NCI-H187 (cell line): ENCODE measurements around the gene SLCO3A1.
"Not testable (repeated sequence)": the region's sequence is repeated elsewhere in the genome, so short reads cannot be mapped to it uniquely, and the experiment has no call there.

ENCODE experiments used
- DNase-seq, 2 experiments: peaks; one replicate each; lab custom pipeline; 2025; lab: John Stamatoyannopoulos, UW

The SLCO3A1 gene

DNA sequence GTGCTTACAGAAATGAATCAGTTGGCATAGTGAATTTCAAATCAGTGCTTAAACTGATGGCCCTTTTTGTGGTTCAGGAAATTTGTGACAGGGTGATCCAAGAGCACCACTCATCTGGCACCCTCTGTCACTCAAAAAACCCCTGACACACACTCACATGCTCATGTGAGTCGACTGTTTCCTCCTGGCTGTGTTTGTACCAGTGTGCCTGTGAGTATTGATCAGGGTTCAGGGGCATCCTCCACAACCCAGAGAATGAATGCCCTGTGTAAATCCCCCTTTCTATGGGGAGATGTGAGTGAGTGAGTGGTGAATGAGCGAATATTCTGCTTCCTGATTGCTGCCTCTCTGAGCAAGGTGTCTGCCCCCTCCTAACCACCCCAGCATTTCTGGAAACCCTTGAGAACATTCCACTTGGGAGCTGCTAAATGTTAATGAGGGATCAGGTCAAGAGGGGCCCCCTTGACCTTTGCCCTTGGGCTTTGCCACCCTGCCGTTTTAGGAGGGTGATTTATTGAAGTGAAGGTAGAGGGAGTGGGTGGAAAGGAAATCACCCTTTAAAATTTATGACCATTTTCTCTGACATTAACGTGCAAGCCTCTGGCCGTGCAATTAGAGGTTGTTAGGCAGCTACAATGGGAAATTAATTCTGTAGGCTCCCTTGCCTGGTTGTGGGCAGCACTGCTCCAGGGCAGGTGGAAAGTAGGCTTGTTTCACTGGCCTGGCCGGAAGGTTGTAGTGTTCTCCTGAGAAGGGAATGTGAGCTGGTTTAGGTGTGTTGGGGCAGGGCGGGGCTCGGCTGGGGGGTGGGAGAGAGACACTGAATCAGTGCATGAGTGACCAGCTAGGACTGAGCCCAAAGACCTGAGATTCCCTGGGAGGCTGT, 87.2 kb downstream of the SLCO3A1 start:
- DNase-seq, result no peak

DNA sequence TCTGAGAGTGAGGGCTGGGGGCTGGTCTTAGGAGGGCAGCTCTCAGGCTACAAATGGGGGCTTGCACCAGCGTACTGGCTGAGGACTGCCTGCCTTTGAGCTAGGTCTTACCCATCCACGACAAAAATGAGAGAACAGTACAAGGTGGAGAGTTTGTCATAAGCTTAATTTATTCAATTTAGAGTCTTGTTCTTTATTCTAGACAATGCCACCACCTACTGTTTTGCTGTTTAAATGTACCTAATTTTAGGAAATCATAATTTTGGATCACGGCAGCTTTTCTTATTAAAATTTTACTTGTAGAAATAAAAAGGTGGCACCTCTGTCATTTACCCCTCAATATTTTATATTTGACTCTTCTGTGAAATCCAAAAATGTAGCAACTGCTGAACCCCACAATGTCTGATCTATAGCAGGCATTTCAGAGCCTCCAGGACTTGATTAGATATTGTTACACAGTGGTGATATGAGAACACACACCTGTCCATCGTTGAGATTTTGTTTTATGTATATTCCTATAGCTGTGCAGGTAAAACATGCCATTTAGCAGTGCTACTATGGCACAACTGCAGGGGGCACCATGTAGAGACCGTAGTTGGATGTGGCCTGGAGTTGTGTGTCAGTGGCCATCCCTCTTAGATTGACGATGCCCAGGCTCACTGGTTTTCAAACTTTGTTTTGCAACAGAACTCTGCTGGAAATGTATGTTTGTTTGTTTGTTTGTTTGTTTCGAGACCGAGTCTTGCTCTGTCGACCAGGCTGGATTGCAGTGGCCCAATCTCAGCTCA, 88.6 kb downstream of the SLCO3A1 start:
- no peak for DNase-seq

DNA sequence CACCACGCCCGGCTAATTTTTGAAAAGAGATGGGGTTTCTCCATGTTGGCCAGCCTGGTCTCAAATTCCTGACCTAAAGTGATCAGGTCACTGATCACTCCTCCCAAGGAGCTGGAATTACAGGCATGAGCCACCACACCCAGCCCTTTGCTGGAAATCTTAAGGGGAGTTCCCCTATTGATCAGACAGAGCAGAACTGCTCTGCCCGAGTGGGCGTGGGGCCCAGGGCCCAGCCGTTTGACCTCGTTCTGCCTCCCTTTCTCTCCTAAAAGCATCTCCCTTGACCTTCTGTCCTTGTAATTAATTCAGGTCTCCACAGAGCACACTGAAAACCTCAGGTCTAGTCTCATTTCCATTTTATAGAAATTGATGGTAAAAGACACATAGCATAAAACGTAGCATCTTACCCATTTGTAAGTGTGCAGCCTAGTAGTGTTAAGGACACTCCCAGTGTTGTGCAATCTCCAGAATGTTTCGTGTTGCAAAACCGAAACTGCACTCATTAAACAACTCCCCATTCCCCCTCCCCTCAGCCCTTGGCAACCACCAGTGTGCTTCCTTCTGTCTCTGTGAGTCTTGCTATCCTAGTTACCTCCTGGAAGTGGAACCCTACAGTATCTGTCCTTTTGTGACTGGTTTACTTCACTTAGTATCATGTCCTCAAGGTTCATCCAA, 89.3 kb downstream of the SLCO3A1 start:
- no peak for DNase-seq

- no peak for DNase-seq
Observed at GRCh38 chr15:91944331-91944730, 90.8 kb downstream of the SLCO3A1 start.

GRCh38 chr15:91945385-91945784, 91.9 kb downstream of the SLCO3A1 start:
- DNase-seq, result no peak

- no peak for DNase-seq
Observed at GRCh38 chr15:91946075-91946474, 92.6 kb downstream of the SLCO3A1 start.

DNA sequence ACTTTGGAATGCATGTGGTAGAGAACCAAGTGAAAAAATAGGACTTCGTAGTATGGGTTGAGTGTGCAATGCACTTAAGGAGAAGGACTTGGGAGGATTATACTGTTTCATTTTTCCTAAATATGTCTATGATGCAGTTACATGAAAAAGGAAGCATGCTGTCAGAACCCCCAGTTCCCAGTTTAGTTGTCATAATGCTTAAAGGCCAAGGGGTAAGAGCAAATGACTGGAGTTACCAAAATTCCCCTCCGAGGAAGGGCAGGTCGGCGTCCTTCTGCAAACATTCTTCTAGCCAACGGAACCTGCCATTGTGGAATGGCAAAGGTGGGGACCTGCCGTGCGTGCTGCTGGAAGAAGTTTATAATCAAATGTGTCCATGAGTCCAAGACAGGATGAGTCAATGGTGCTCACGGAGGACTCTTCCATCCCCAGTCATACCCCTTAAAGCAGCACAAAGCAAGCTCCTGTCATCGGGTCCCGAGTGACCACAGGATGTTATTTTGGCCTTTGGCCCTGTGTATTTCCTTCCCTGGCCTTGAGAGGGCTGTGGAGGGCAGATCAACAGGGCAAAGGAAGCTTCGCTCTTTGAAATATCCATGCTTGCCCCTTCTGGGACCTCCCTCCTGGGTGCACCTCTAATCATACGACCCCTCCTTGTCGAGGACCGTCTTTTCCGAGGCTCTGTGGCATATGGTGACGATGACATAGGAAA, 93.2 kb downstream of the SLCO3A1 start:
- DNase-seq, result no peak

GRCh38 chr15:91947293-91947679, 93.8 kb downstream of the SLCO3A1 start:
- no peak for DNase-seq

DNA sequence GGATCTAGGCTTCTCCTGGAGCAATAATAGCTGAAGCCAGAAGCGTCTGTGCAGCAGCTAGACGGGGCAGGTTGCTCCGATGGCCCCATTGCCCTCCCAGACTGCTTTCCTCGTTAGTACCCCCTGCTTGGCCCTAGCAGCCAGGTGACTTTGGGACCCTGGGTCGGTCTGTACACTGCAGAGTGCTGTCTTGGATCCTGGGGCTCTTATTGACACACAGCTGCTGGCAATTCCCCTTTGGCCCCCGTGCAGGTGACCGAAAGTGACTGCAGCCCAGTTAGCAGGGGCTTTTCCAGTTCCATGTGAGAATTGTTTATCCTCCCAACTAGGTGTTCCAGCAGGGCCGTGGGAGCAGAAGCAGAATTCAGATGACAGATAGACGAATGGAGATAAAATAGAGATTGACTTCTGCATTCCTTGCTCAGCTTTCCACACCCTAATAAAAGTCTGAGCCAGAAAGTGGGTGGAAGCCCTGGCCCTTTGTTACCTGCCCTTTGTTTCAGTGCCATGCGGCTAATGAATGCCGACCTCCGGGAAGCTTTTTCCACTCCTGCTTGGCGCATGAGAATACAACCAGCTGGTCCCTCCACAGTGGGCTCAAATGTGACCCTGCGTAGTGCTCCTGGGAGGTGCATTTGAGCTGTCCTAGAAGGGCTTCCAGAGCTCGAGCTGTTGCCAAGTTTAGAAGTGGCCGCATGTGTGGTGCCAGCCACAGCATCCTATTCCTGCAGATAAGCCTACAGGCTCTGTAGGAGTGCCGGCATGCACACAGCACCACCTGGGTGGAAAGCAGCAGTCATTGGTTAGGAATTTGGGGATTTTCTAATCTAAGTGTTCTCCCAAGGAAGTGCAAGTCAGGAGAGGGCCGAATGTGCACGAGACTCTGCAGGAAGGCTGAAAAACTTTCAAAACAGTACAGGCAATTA, 94.4 kb downstream of the SLCO3A1 start:
- DNase-seq, result no peak

DNA sequence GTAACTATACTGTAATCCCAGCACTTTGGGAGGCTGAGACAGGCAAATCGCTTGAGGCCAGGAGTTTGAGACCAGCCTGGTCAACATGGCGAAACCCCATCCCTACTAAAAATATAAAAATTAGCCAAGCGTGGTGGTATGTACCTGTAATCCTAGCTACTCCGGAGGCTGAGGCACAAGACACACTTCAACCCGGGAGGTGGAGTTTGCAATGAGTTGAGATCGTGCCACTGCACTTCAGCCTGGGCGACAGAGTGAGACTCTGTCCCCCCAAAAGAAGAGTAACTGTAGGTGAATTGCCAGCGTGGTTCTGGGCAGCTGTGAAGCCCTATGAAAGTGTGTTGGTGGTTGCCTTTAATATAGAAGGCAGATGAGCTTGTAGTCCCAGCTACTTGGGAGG, 95.9 kb downstream of the SLCO3A1 start:
- DNase-seq, result no peak

DNA sequence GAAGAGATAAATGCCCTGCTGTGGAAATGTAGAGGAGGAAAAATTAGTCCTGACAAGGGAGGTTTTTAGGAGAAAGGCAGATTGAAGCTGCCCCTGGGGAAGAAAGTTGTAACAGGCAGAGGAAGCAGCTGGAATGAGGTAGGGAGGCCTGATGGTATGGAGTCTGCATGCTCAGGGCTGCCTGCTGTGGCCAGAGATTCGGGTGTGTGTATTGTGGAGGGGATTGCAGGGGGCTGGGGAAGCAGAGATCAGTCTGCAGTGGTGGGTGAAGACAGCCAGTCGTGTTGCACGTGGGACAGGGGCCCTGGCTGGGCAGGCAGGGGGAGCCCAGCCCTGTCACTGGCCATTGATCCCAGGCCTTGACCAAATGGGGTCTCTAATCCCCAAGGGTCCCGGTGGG, 96.5 kb downstream of the SLCO3A1 start:
- DNase-seq, result no peak

DNA sequence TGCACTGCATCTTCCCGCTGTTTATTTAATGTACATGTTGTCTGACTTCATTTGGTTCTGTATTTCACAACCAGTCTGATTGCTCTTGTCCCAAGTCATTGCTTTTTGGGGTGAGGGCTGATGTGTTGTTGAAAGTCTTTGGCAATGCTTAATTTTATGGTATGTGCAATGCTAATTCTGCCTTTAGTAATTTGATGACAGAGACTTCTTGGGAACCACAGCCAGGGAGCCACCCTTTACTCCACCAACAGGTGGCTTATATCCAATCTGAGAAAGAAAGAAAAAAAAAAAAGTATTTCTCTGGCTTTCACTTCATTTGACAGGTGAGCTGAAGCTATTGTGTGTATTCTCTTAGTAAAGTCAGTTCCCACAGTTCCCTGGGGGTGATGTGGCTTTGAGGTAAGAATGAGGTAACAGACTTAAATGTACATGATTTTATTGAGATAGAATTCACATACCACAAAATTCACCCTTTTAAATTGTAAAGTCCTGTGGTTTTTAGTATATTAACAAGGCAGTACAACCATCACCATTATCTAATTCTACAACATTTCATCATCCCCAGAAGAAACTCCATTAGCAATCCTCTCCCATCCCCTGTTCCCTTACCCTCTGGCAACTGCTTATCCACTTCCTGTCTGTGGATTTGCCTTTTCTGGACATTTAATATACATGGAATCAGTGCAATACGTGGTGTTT, 97.3 kb downstream of the SLCO3A1 start:
- DNase-seq, result no peak

- no peak for DNase-seq
Observed at GRCh38 chr15:91952216-91952615, 98.7 kb downstream of the SLCO3A1 start.

DNA sequence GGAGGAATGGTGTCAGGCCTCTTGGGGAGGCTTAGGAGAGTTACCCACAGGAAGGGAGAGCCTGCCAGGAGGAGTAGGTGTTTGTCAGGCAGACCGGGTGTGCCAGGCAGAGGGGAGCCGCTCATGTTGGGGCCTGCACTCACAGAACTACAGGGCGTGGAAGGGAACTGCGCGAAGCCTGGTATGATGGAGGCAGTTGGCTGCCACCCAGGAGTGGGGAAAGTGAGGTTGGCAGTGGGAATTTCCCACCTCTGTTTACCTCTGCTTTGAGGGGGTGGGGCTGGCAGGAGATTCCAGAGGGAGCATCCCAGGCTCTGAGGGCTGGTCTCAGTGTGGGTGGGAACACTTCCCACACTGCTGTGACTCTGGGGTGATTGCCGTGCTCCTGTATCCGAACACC, 99.9 kb downstream of the SLCO3A1 start:
- DNase-seq, result no peak

DNA sequence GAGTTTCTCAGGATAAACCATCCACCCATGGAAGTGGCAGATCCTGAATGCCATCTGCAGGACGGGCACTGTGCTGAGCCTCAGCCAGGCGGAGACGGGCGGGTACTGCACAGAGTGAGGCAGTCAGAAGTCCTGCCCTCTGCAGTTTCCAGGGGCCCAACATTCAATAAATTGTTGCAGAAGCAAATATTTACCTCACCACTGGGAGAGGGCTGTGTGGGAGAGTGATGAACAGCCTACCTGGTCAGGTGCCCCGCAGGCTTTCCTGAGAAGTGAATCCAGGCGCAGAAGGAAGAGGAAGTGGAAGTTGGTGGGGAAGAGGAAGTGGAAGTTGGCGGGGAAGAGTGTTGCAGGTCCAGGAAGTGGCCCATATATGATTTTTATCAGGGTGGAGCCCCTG, 100.8 kb downstream of the SLCO3A1 start:
- no peak for DNase-seq

DNA sequence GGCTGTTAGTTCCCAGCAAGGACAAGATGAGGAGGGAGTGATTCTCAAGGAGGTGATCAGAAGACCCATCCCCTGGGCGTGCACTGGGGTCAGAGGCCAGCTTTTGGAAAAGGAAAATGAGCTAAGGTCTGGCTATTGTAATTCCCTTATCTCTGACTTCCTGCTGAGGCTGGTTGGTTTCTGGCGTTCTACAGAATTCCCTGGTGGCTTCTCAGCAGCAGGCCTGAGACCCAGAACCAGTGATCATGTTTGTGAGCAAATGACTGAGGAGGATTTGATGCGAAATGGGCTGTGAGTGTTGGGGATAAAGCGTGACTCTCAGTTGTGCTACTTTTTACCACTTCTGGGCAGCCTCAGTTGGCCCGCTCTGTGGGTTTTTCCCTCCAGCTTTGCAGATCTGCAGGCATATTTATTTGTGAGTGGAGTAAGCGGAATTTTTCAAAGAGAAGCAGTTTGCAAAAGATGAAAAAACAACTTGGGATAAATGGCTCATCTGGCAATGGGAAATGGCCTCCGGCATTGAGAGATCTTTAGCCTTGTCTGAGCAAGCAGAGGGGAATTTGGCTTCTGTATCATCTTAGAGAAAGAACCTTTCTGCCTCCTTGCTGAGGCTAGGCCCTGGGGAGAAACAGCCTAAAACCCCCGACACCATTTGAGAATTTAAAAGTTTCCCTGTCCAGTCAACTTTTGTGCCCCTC, 102.7 kb downstream of the SLCO3A1 start:
- no peak for DNase-seq

GRCh38 chr15:91961357-91961756, 107.8 kb downstream of the SLCO3A1 start:
- DNase-seq, result no peak

GRCh38 chr15:91963747-91964146, 110.2 kb downstream of the SLCO3A1 start:
- DNase-seq, result not testable (repeated sequence)

- DNase-seq, result no peak
Observed at GRCh38 chr15:91965501-91966193, 112.1 kb downstream of the SLCO3A1 start.
